SK-N-SH (cell line): ENCODE measurements around the gene FLRT2. TPM values are rescaled to one million over a fixed set of nuclear protein-coding genes. Genes with fewer than 3 reads are reported as not detected.

Experiments used
- CTCF ChIA-PET: fragments of 300-600, 350-600 bp; formaldehyde crosslinking; extraction: SDS; loops from one replicate; lab custom pipeline; 2021; lab: Yijun Ruan, JAX
- POLR2A ChIA-PET: fragments of 350-600 bp; sonication (Branson Sonifier 250); formaldehyde crosslinking; extraction: SDS; loops from one replicate; lab custom pipeline; 2020; ENCODE audit warnings: antibody characterized with exemption, inconsistent platforms; lab: Yijun Ruan, JAX
- DNase-seq: peaks from one replicate; pipeline ENCODE4 v3.0.0; 2012
- H2AFZ ChIP-seq: fragments of 200-600 bp; sonication (generic); 2 replicates; pipeline ENCODE4 v1.8.1; 2016; ENCODE audit warnings: antibody characterized with exemption, mild to moderate bottlenecking, low read depth
- H3F3A ChIP-seq: fragments of 200-600 bp; sonication (generic); replicated peaks from 2 replicates; pipeline ENCODE3; 2016; ENCODE audit warnings: antibody characterized with exemption, mild to moderate bottlenecking; ENCODE audit not compliant: insufficient read depth
- H3K27ac ChIP-seq, 2 experiments: fragments of 200-500 bp in 1 of 2; fragments of 200-600 bp in 1 of 2; sonication (Bioruptor generic) in 1 of 2; sonication (generic), shearing (Covaris generic) in 1 of 2; 2 replicates each; pipeline versions ENCODE4 v1.5.1 to v1.6.1; 2014 to 2016; ENCODE audit warnings: low read depth in 2 of 2, inconsistent platforms in 1 of 2, low read length in 1 of 2, mild to moderate bottlenecking in 1 of 2, mixed read lengths in 1 of 2
- H3K27me3 ChIP-seq: fragments of 200-600 bp; sonication (generic), shearing (Covaris generic); 2 replicates; pipeline ENCODE4 v1.6.1; 2016; ENCODE audit warnings: mixed run types; ENCODE audit not compliant: insufficient read depth
- H3K36me3 ChIP-seq, 2 experiments: fragments of 200-500 bp in 1 of 2; fragments of 200-600 bp in 1 of 2; sonication (Bioruptor generic) in 1 of 2; sonication (generic) in 1 of 2; replicated peaks in 1 of 2; 2 replicates each; pipeline versions ENCODE3 to v1.5.1; 2014 to 2016; ENCODE audit warnings: low read length in 1 of 2, mild to moderate bottlenecking in 1 of 2; ENCODE audit not compliant: insufficient read depth in 2 of 2, control insufficient read depth in 1 of 2
- H3K4me1 ChIP-seq, 2 experiments: fragments of 200-500 bp in 1 of 2; fragments of 200-600 bp in 1 of 2; sonication (Bioruptor generic) in 1 of 2; sonication (generic), shearing (Covaris generic) in 1 of 2; 2 replicates each; pipeline versions ENCODE4 v1.5.1 to v1.6.1; 2014 to 2016; ENCODE audit warnings: low read depth in 1 of 2, low read length in 1 of 2, mixed run types in 1 of 2; ENCODE audit not compliant: insufficient read depth in 2 of 2, control insufficient read depth in 1 of 2
- H3K4me2 ChIP-seq: fragments of 200-600 bp; sonication (generic), shearing (Covaris generic); 2 replicates; pipeline ENCODE4 v1.6.1; 2017; ENCODE audit warnings: mixed run types
- H3K4me3 ChIP-seq, 2 experiments: fragments of 200-500 bp in 1 of 2; fragments of 200-600 bp in 1 of 2; sonication (Bioruptor generic) in 1 of 2; sonication (generic), shearing (Covaris generic) in 1 of 2; 2 replicates each; pipeline versions ENCODE4 v1.5.1 to v1.8.1; 2014 to 2016; ENCODE audit warnings: low read depth in 2 of 2, inconsistent platforms in 1 of 2, low read length in 1 of 2, mild to moderate bottlenecking in 1 of 2, mixed read lengths in 1 of 2, moderate library complexity in 1 of 2
- H3K79me2 ChIP-seq: fragments of 200-600 bp; sonication (generic); 2 replicates; pipeline ENCODE4 v1.8.1; 2017; ENCODE audit warnings: mild to moderate bottlenecking; ENCODE audit not compliant: insufficient read depth
- H3K9ac ChIP-seq: fragments of 200-600 bp; sonication (generic); 2 replicates; pipeline ENCODE4 v1.6.1; 2017; ENCODE audit warnings: mixed run types
- H3K9me2 ChIP-seq: fragments of 200-600 bp; sonication (generic); 2 replicates; pipeline ENCODE4 v1.6.1; 2017; ENCODE audit warnings: mixed run types
- H3K9me3 ChIP-seq: fragments of 200-600 bp; sonication (generic); 2 replicates; pipeline ENCODE4 v1.6.1; 2017; ENCODE audit warnings: mixed run types, mild to moderate bottlenecking, moderate library complexity
- H4K20me1 ChIP-seq: fragments of 200-600 bp; sonication (generic); 2 replicates; pipeline ENCODE4 v1.6.1; 2017; ENCODE audit warnings: mild to moderate bottlenecking, mixed run types; ENCODE audit not compliant: insufficient read depth
- CHD2 ChIP-seq: fragments of 150-350 bp; IDR thresholded peaks from 2 replicates; pipeline ENCODE4 v1.6.1; 2018; ENCODE audit warnings: low read length; ENCODE audit not compliant: partially characterized antibody
- CTCF ChIP-seq: fragments of 200-600 bp; sonication (generic); IDR thresholded peaks from 2 replicates; pipeline ENCODE4 v1.6.1; 2017; ENCODE audit warnings: antibody characterized with exemption, mild to moderate bottlenecking, moderate library complexity
- ELF1 ChIP-seq: IDR thresholded peaks from 2 replicates; pipeline ENCODE4 v1.4.0; 2012
- EZH2phosphoT487 ChIP-seq: fragments of 200-600 bp; sonication (generic); IDR thresholded peaks from 2 replicates; pipeline ENCODE4 v1.6.1; 2017; ENCODE audit warnings: low read depth, mixed run types, mild to moderate bottlenecking, antibody characterized with exemption, moderate library complexity, borderline replicate concordance
- FOSL2 ChIP-seq: IDR thresholded peaks from 2 replicates; pipeline ENCODE4 v1.4.0; 2012; ENCODE audit warnings: low read depth, mild to moderate bottlenecking, moderate library complexity, borderline replicate concordance
- GABPA ChIP-seq: IDR thresholded peaks from 2 replicates; pipeline ENCODE4 v1.4.0; 2012; ENCODE audit warnings: low read depth, mild to moderate bottlenecking
- MXI1 ChIP-seq: IDR thresholded peaks from 2 replicates; pipeline ENCODE4 v1.6.1; 2012; ENCODE audit warnings: mild to moderate bottlenecking, low read depth, low read length, improper control_type of control experiment
- POLR2AphosphoS5 ChIP-seq: IDR thresholded peaks from 2 replicates; pipeline ENCODE4 v1.6.1; 2012; ENCODE audit warnings: low read depth, low read length
- RAD21 ChIP-seq: IDR thresholded peaks from 2 replicates; pipeline ENCODE4 v1.6.1; 2012; ENCODE audit warnings: mild to moderate bottlenecking, low read length
- SMC3 ChIP-seq: IDR thresholded peaks from 2 replicates; pipeline ENCODE4 v1.6.1; 2012; ENCODE audit warnings: low read depth, low read length, improper control_type of control experiment
- TCF12 ChIP-seq: IDR thresholded peaks from 2 replicates; pipeline ENCODE4 v1.4.0; 2012
- TEAD4 ChIP-seq: IDR thresholded peaks from 2 replicates; pipeline ENCODE4 v1.4.0; 2012; ENCODE audit warnings: mild to moderate bottlenecking, borderline replicate concordance; ENCODE audit not compliant: insufficient read depth
- ZBTB33 ChIP-seq: IDR thresholded peaks from 2 replicates; pipeline ENCODE4 v1.4.0; 2012; ENCODE audit warnings: low read depth, borderline replicate concordance
- WGBS: methylation state at CpG from one replicate; pipeline ENCODE4 v1.1.6; 2017; ENCODE audit warnings: low lambda C conversion rate; 5-methylcytosine and 5-hydroxymethylcytosine counted together
- polyA plus RNA-seq, 3 experiments: library from polyadenylated mRNA; depleted of rRNA; stranded (reverse); fragments of >200 nt; gene quantifications; 2 replicates each; pipeline ENCODE4 v1.2.3, GENCODE V29; 2012
- TF ChIP-seq, protein P1 (sequence below): fragments of 150-350 bp; IDR thresholded peaks from 2 replicates; pipeline ENCODE4 v1.6.1; 2017; ENCODE audit warnings: antibody characterized with exemption, low read length, low read depth, borderline replicate concordance
- TF ChIP-seq, protein P2 (sequence below): IDR thresholded peaks from 2 replicates; pipeline ENCODE4; 2012
- TF ChIP-seq, protein P3 (sequence below): IDR thresholded peaks from 2 replicates; pipeline ENCODE4 v1.4.0; 2012; ENCODE audit warnings: low read depth
- TF ChIP-seq, protein P4 (sequence below): IDR thresholded peaks from 2 replicates; pipeline ENCODE4 v1.6.1; 2012; ENCODE audit warnings: mild to moderate bottlenecking, low read depth, low read length, moderate library complexity
- TF ChIP-seq, protein P5 (sequence below): fragments of 150-350 bp; IDR thresholded peaks from 2 replicates; pipeline ENCODE4 v1.6.1; 2016; ENCODE audit warnings: mild to moderate bottlenecking, low read depth, low read length

The FLRT2 gene
- polyA plus RNA-seq, 1 of the 3 experiments (the other 2 are of a cell fraction) = 10.8 TPM

GRCh38 chr14:85581691-85582090 is 51.7 kb downstream of the FLRT2 start:
- peaks cover 0 to 40% of the 10 kb centered on the region in 2 experiments; a peak in 3 of 4 replicates for H3K4me1 ChIP-seq
- H3K9me2 ChIP-seq = no peaks in the 10 kb centered on the region
- H3F3A ChIP-seq = peaks cover 22% of the 10 kb centered on the region
- TF ChIP-seq, protein P1, sequence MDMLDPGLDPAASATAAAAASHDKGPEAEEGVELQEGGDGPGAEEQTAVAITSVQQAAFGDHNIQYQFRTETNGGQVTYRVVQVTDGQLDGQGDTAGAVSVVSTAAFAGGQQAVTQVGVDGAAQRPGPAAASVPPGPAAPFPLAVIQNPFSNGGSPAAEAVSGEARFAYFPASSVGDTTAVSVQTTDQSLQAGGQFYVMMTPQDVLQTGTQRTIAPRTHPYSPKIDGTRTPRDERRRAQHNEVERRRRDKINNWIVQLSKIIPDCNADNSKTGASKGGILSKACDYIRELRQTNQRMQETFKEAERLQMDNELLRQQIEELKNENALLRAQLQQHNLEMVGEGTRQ = no peak
- TF ChIP-seq, protein P2, sequence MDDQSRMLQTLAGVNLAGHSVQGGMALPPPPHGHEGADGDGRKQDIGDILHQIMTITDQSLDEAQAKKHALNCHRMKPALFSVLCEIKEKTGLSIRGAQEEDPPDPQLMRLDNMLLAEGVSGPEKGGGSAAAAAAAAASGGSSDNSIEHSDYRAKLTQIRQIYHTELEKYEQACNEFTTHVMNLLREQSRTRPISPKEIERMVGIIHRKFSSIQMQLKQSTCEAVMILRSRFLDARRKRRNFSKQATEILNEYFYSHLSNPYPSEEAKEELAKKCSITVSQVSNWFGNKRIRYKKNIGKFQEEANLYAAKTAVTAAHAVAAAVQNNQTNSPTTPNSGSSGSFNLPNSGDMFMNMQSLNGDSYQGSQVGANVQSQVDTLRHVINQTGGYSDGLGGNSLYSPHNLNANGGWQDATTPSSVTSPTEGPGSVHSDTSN = no peak
- no peak for TF ChIP-seq CHD2
- TF ChIP-seq ZBTB33 = no peak
- TF ChIP-seq EZH2phosphoT487 = no peak
- no peak for TF ChIP-seq TEAD4
- TF ChIP-seq, protein P3, sequence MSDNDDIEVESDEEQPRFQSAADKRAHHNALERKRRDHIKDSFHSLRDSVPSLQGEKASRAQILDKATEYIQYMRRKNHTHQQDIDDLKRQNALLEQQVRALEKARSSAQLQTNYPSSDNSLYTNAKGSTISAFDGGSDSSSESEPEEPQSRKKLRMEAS = no peak
- TF ChIP-seq TCF12 = no peak
- TF ChIP-seq CTCF = no peak
- TF ChIP-seq, protein P4, sequence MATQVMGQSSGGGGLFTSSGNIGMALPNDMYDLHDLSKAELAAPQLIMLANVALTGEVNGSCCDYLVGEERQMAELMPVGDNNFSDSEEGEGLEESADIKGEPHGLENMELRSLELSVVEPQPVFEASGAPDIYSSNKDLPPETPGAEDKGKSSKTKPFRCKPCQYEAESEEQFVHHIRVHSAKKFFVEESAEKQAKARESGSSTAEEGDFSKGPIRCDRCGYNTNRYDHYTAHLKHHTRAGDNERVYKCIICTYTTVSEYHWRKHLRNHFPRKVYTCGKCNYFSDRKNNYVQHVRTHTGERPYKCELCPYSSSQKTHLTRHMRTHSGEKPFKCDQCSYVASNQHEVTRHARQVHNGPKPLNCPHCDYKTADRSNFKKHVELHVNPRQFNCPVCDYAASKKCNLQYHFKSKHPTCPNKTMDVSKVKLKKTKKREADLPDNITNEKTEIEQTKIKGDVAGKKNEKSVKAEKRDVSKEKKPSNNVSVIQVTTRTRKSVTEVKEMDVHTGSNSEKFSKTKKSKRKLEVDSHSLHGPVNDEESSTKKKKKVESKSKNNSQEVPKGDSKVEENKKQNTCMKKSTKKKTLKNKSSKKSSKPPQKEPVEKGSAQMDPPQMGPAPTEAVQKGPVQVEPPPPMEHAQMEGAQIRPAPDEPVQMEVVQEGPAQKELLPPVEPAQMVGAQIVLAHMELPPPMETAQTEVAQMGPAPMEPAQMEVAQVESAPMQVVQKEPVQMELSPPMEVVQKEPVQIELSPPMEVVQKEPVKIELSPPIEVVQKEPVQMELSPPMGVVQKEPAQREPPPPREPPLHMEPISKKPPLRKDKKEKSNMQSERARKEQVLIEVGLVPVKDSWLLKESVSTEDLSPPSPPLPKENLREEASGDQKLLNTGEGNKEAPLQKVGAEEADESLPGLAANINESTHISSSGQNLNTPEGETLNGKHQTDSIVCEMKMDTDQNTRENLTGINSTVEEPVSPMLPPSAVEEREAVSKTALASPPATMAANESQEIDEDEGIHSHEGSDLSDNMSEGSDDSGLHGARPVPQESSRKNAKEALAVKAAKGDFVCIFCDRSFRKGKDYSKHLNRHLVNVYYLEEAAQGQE = no peak
- TF ChIP-seq, protein P5, sequence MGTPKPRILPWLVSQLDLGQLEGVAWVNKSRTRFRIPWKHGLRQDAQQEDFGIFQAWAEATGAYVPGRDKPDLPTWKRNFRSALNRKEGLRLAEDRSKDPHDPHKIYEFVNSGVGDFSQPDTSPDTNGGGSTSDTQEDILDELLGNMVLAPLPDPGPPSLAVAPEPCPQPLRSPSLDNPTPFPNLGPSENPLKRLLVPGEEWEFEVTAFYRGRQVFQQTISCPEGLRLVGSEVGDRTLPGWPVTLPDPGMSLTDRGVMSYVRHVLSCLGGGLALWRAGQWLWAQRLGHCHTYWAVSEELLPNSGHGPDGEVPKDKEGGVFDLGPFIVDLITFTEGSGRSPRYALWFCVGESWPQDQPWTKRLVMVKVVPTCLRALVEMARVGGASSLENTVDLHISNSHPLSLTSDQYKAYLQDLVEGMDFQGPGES = no peak
- TF ChIP-seq ELF1 = no peak
- no peak for TF ChIP-seq MXI1
- TF ChIP-seq FOSL2 = no peak
- no peak for TF ChIP-seq GABPA
- no peak for TF ChIP-seq POLR2AphosphoS5
- TF ChIP-seq SMC3 = no peak
- TF ChIP-seq RAD21 = no peak
- TF ChIP-seq, all 33 proteins: peak for 0
- Histone ChIP-seq H3K9ac (no peak overlapping the region), H2AFZ (no peak overlapping the region), H3K4me2 (no peak overlapping the region), H3K27ac (no peak overlapping the region), H4K20me1 (no peaks in the 10 kb centered on the region), H3K4me3 (no peak overlapping the region), H3K27me3 (no peaks in the 10 kb centered on the region), H3K9me3 (no peaks in the 10 kb centered on the region), H3K36me3 (no peaks in the 10 kb centered on the region), H3K79me2 (peaks cover 52% of the 10 kb centered on the region; the same call in 1 of the 2 replicates)
- DNase-seq = no peak
- ChIA-PET POLR2A (no interaction called here), CTCF (no interaction called here)
- WGBS = 33% methylated on average over 1 of the region's 1 CpG
